Cardiac muscle cell (in vitro differentiated cells and primary cell): Measurements from ENCODE around the gene EEF1A2. TPM values are rescaled to one million over a fixed set of nuclear protein-coding genes. Genes with fewer than 3 reads are reported as not detected.

ENCODE experiments used
- DNase-seq, 2 donors: peaks; one replicate each; pipeline versions ENCODE4 v3.0.0 to v3.0.0-alpha.2; 2010 to 2017; ENCODE audit warnings: low read depth in 1 of 2, low spot score in 1 of 2
- H3K27ac ChIP-seq: fragments of 200-600 bp; sonication (generic); 2 replicates; pipeline ENCODE4 v1.5.1; 2016
- H3K27me3 ChIP-seq: fragments of 200-600 bp; sonication (generic); 2 replicates; pipeline ENCODE4 v1.6.0; 2016; ENCODE audit warnings: control low read depth
- H3K36me3 ChIP-seq: fragments of 200-600 bp; sonication (generic); 2 replicates; pipeline ENCODE4 v1.5.1; 2016; ENCODE audit warnings: control low read depth
- H3K4me1 ChIP-seq: fragments of 200-600 bp; sonication (generic); 2 replicates; pipeline ENCODE4 v1.8.1; 2017; ENCODE audit warnings: low read depth, mild to moderate bottlenecking, mixed run types
- H3K4me3 ChIP-seq: fragments of 200-600 bp; sonication (generic); 2 replicates; pipeline ENCODE4 v1.5.1; 2016; ENCODE audit warnings: mild to moderate bottlenecking
- H3K9me3 ChIP-seq: fragments of 200-600 bp; sonication (generic); 2 replicates; pipeline ENCODE4 v1.5.1; 2017; ENCODE audit warnings: low read depth, mild to moderate bottlenecking, control low read depth
- CTCF ChIP-seq: IDR thresholded peaks from 2 replicates; pipeline ENCODE4 v1.5.1; 2012; ENCODE audit warnings: low read depth, mild to moderate bottlenecking, low read length
- polyA plus RNA-seq: library from polyadenylated mRNA; unstranded; fragments of >200 nt; fragmentation: Nextera tagmentation; extraction: Ambion mirVana; gene quantifications from 2 replicates; pipeline ENCODE4 v1.2.1, GENCODE V29; 2016
- total RNA-seq: library from RNA; depleted of rRNA; stranded (reverse); fragments of >200 nt; gene quantifications from 2 replicates; pipeline ENCODE4 v1.2.3, GENCODE V29; 2016

The EEF1A2 gene
- total and polyA plus RNA-seq, 2 experiments from 2014 or later = 309 to 1,016 TPM

DNA sequence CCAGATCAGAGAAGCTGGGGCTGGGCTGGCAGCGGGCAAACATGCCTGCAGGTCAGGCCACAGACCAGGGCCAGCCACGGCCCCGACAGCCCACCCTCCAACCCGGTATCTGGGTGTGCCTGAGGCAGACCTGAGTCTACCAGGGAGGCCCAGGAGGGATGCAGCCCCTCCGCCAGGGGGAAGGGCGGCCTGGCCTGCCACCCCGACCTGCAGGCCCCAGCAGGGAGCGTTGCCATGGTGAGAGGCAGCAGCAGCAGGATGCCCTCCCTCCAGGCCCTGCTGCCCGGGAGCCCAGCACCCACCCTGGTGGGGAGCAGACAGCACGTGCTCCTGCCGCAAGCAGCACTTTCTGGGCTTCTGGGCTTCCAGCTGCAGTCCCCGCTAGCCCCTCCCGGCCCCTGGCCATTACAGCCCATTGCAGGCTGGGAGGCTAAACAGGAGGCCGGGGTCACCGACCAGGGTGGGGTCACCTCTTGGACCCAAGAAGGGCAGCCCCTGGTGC, 3.8 kb upstream of the EEF1A2 start:
- Histone ChIP-seq H3K36me3 (no peaks in the 10 kb centered on the region), H3K9me3 (no peaks in the 10 kb centered on the region), H3K4me3 (no peak overlapping the region), H3K27me3 (no peaks in the 10 kb centered on the region), H3K27ac (peak overlapping the region; percentile 62), H3K4me1 (peaks cover 36% of the 10 kb centered on the region)
- TF ChIP-seq CTCF = no peak
- no peak for DNase-seq

GRCh38 chr20:63501818-63502670, 3.2 kb upstream of the EEF1A2 start:
- TF ChIP-seq CTCF = no peak
- peak in 1 of 2 donors; percentile 94 for DNase-seq
- H3K27me3 ChIP-seq = no peaks in the 10 kb centered on the region
- H3K36me3 ChIP-seq = no peaks in the 10 kb centered on the region
- H3K27ac ChIP-seq = peak overlapping the region; percentile 62
- no peak overlapping the region for H3K4me3 ChIP-seq
- no peaks in the 10 kb centered on the region for H3K9me3 ChIP-seq
- peaks cover 43% of the 10 kb centered on the region for H3K4me1 ChIP-seq

GRCh38 chr20:63500902-63501817, 2.3 kb upstream of the EEF1A2 start:
- H3K4me3 ChIP-seq = no peak overlapping the region
- no peak for TF ChIP-seq CTCF
- DNase-seq = no peak
- peaks cover 51% of the 10 kb centered on the region for H3K4me1 ChIP-seq
- H3K27me3 ChIP-seq = no peaks in the 10 kb centered on the region
- no peaks in the 10 kb centered on the region for H3K9me3 ChIP-seq
- no peaks in the 10 kb centered on the region for H3K36me3 ChIP-seq
- peak overlapping the region; percentile 62 for H3K27ac ChIP-seq

GRCh38 chr20:63500151-63500901, 1.4 kb upstream of the EEF1A2 start:
- Histone ChIP-seq H3K27ac (peak overlapping the region; percentile 62), H3K36me3 (peaks cover 7% of the 10 kb centered on the region), H3K27me3 (no peaks in the 10 kb centered on the region), H3K4me1 (peaks cover 53% of the 10 kb centered on the region), H3K4me3 (no peak overlapping the region), H3K9me3 (no peaks in the 10 kb centered on the region)
- peak in 1 of 2 donors; percentile 56 for DNase-seq
- TF ChIP-seq CTCF = no peak
